H1 (cell line): Measurements from ENCODE around the gene ACHE. TPM values are rescaled to one million over a fixed set of nuclear protein-coding genes. Genes with fewer than 3 reads are reported as not detected.

Experiments used
- CTCF ChIA-PET: fragments of 300-600 bp; sonication (Branson Sonifier 250); formaldehyde crosslinking; loops from one replicate; lab custom pipeline; 2021; ENCODE audit not compliant: partially characterized antibody; lab: Charles Lee
- POLR2A ChIA-PET: fragments of 300-600 bp; sonication (Branson Sonifier 250); formaldehyde crosslinking; loops from one replicate; lab custom pipeline; 2021; ENCODE audit warnings: inconsistent platforms; ENCODE audit not compliant: partially characterized antibody; lab: Charles Lee
- DNase-seq, 2 experiments: peaks; one replicate each; pipeline versions ENCODE4 v3.0.0 to v3.0.0-alpha.2; 2010 to 2022; ENCODE audit warnings: low spot score in 2 of 2, low read depth in 1 of 2, mixed read lengths in 1 of 2
- FAIRE-seq: peaks from 2 replicates; lab custom pipeline; 2011; peaks lifted over from hg19 to GRCh38; lab: Jason Lieb, UNC
- H2AFZ ChIP-seq: 2 replicates; pipeline ENCODE4 v1.8.1; 2012; ENCODE audit warnings: low read length, inconsistent platforms
- H2AK5ac ChIP-seq: 2 replicates; pipeline ENCODE4 v1.6.1; 2013; ENCODE audit warnings: low read depth, low read length
- H2BK120ac ChIP-seq: replicated peaks from 2 replicates; pipeline ENCODE3; 2013; ENCODE audit warnings: low read depth, low read length, inconsistent platforms
- H2BK12ac ChIP-seq: 2 replicates; pipeline ENCODE4 v1.6.1; 2013; ENCODE audit warnings: low read depth, low read length
- H2BK15ac ChIP-seq: 2 replicates; pipeline ENCODE4 v1.6.1; 2013; ENCODE audit warnings: low read length
- H2BK20ac ChIP-seq: 2 replicates; pipeline ENCODE4 v1.6.1; 2013; ENCODE audit warnings: low read length
- H2BK5ac ChIP-seq: 2 replicates; pipeline ENCODE4 v1.6.1; 2013; ENCODE audit warnings: low read depth, low read length
- H3K14ac ChIP-seq: 2 replicates; pipeline ENCODE4 v1.6.1; 2013; ENCODE audit warnings: inconsistent platforms; ENCODE audit not compliant: insufficient read length
- H3K18ac ChIP-seq: 2 replicates; pipeline ENCODE4 v1.6.1; 2013; ENCODE audit warnings: low read length; ENCODE audit errors: extremely low read depth
- H3K23ac ChIP-seq: 2 replicates; pipeline ENCODE4 v1.6.1; 2013; ENCODE audit warnings: inconsistent platforms; ENCODE audit not compliant: insufficient read length
- H3K23me2 ChIP-seq: 2 replicates; pipeline ENCODE4 v1.6.1; 2013; ENCODE audit warnings: low read depth, low read length
- H3K27ac ChIP-seq: 2 replicates; pipeline ENCODE4 v1.6.1; 2011; ENCODE audit warnings: low read depth, low read length, inconsistent platforms
- H3K27me3 ChIP-seq, 4 experiments: replicated peaks in 1 of 4; 1 replicate in 1 of 4; 2 replicates in 3 of 4; pipeline versions ENCODE4 v1.6.1 to v1.8.1; 2011 to 2013; ENCODE audit warnings: low read length in 3 of 4, mild to moderate bottlenecking in 3 of 4, inconsistent platforms in 2 of 4, mixed read lengths in 2 of 4, moderate library complexity in 1 of 4; ENCODE audit not compliant: control insufficient read depth in 3 of 4, insufficient read depth in 3 of 4; ENCODE audit errors: extremely low read depth in 1 of 4
- H3K36me3 ChIP-seq, 4 experiments: 2 replicates each; pipeline versions ENCODE4 v1.6.1 to v1.8.1; 2011 to 2013; ENCODE audit warnings: mild to moderate bottlenecking in 4 of 4, low read length in 3 of 4, moderate library complexity in 2 of 4, control low read depth in 1 of 4, inconsistent platforms in 1 of 4; ENCODE audit not compliant: insufficient read depth in 4 of 4, control insufficient read depth in 2 of 4
- H3K4ac ChIP-seq: replicated peaks from 2 replicates; pipeline ENCODE3; 2013; ENCODE audit warnings: low read length, low read depth, mixed read lengths, inconsistent platforms; ENCODE audit not compliant: insufficient read length
- H3K4me1 ChIP-seq, 4 experiments: replicated peaks in 1 of 4; 1 replicate in 1 of 4; 2 replicates in 3 of 4; pipeline versions ENCODE4 v1.6.1 to v1.8.1; 2011 to 2013; ENCODE audit warnings: low read length in 3 of 4, inconsistent platforms in 2 of 4, mixed read lengths in 1 of 4; ENCODE audit not compliant: insufficient read depth in 4 of 4, control insufficient read depth in 3 of 4
- H3K4me2 ChIP-seq, 2 experiments: 2 replicates each; pipeline versions ENCODE4 v1.6.1 to v1.8.1; 2011 to 2013; ENCODE audit warnings: low read depth in 2 of 2, low read length in 2 of 2, control low read depth in 1 of 2, inconsistent platforms in 1 of 2, mild to moderate bottlenecking in 1 of 2; ENCODE audit not compliant: insufficient read depth in 1 of 2
- H3K4me3 ChIP-seq, 4 experiments: fragments of 200-600, 300-600 bp in 1 of 4; sonication (generic), shearing (Covaris generic), sonication (Bioruptor Twin) in 1 of 4; 2 replicates each; pipeline versions ENCODE4 v1.5.1 to v1.8.1; 2011 to 2016; ENCODE audit warnings: low read length in 4 of 4, low read depth in 3 of 4, control low read depth in 2 of 4, inconsistent platforms in 2 of 4, mild to moderate bottlenecking in 2 of 4, mixed read lengths in 1 of 4, moderate library complexity in 1 of 4; ENCODE audit not compliant: insufficient read depth in 2 of 4; ENCODE audit errors: extremely low read depth in 1 of 4
- H3K56ac ChIP-seq: replicated peaks from 2 replicates; pipeline ENCODE3; 2013; ENCODE audit warnings: low read depth, mild to moderate bottlenecking, mixed read lengths, low read length, inconsistent platforms; ENCODE audit not compliant: insufficient read length
- H3K79me1 ChIP-seq: 2 replicates; pipeline ENCODE4 v1.6.1; 2013; ENCODE audit warnings: low read depth, low read length, control low read depth
- H3K79me2 ChIP-seq, 2 experiments: 2 replicates each; pipeline versions ENCODE4 v1.6.1 to v1.8.1; 2012 to 2013; ENCODE audit warnings: low read length in 2 of 2, mild to moderate bottlenecking in 2 of 2, inconsistent platforms in 1 of 2; ENCODE audit not compliant: insufficient read depth in 2 of 2, control insufficient read depth in 1 of 2
- H3K9ac ChIP-seq, 4 experiments: replicated peaks in 1 of 4; 1 replicate in 1 of 4; 2 replicates in 3 of 4; pipeline versions ENCODE4 v1.6.1 to v1.8.1; 2011 to 2013; ENCODE audit warnings: low read depth in 3 of 4, low read length in 3 of 4, control low read depth in 2 of 4, mild to moderate bottlenecking in 2 of 4, moderate library complexity in 2 of 4, inconsistent platforms in 1 of 4; ENCODE audit errors: extremely low read depth in 1 of 4
- H3K9me3 ChIP-seq, 2 experiments: 2 replicates each; pipeline versions ENCODE4 v1.6.1 to v1.8.1; 2012 to 2013; ENCODE audit warnings: mild to moderate bottlenecking in 2 of 2, moderate library complexity in 2 of 2, control low read depth in 1 of 2, inconsistent platforms in 1 of 2, low read depth in 1 of 2, low read length in 1 of 2, mixed read lengths in 1 of 2; ENCODE audit not compliant: insufficient read depth in 2 of 2
- H4K20me1 ChIP-seq, 2 experiments: replicated peaks in 1 of 2; 2 replicates each; pipeline versions ENCODE3 to v1.8.1; 2011 to 2013; ENCODE audit warnings: inconsistent platforms in 2 of 2, low read length in 2 of 2, mild to moderate bottlenecking in 1 of 2; ENCODE audit not compliant: insufficient read depth in 2 of 2, control insufficient read depth in 1 of 2
- H4K5ac ChIP-seq: 2 replicates; pipeline ENCODE4 v1.6.1; 2013; ENCODE audit warnings: low read length, low read depth, mixed read lengths, inconsistent platforms; ENCODE audit not compliant: insufficient read length
- H4K8ac ChIP-seq: 2 replicates; pipeline ENCODE4 v1.8.0; 2013; ENCODE audit warnings: mild to moderate bottlenecking, moderate library complexity, low read length, inconsistent platforms; ENCODE audit not compliant: insufficient read depth; ENCODE audit errors: extremely low read depth
- H4K91ac ChIP-seq: replicated peaks from 2 replicates; pipeline ENCODE3; 2013; ENCODE audit warnings: low read length, mixed read lengths, inconsistent platforms; ENCODE audit not compliant: insufficient read length
- E2F6 ChIP-seq: IDR thresholded peaks from 2 replicates; pipeline ENCODE4 v1.6.1; 2012; ENCODE audit warnings: inconsistent platforms
- EP300 ChIP-seq, 2 experiments: IDR thresholded peaks; 1 replicate in 1 of 2; 2 replicates in 1 of 2; pipeline ENCODE4 v1.6.1; 2011 to 2012; ENCODE audit warnings: low read depth in 2 of 2, low read length in 2 of 2, mild to moderate bottlenecking in 2 of 2, borderline replicate concordance in 1 of 2, inconsistent platforms in 1 of 2, moderate library complexity in 1 of 2
- EZH2 ChIP-seq: fragments of 200-600 bp; sonication (generic); IDR thresholded peaks from 2 replicates; pipeline ENCODE4 v1.7.1; 2012; ENCODE audit warnings: low read depth, mild to moderate bottlenecking, moderate library complexity, low read length, inconsistent platforms; ENCODE audit not compliant: severe bottlenecking
- GTF2F1 ChIP-seq: IDR thresholded peaks from 2 replicates; pipeline ENCODE4 v1.6.1; 2012; ENCODE audit warnings: low read depth, low read length, improper control_type of control experiment, borderline replicate concordance
- POLR2AphosphoS5 ChIP-seq: IDR thresholded peaks from 2 replicates; pipeline ENCODE4 v1.6.1; 2011; ENCODE audit warnings: low read depth, low read length
- RAD21 ChIP-seq, 2 experiments: IDR thresholded peaks in 1 of 2; conservative IDR thresholded peaks in 1 of 2; 2 replicates each; pipeline ENCODE4 v1.6.1; 2011; ENCODE audit warnings: low read depth in 2 of 2, low read length in 2 of 2, improper control_type of control experiment in 1 of 2, inconsistent platforms in 1 of 2, mild to moderate bottlenecking in 1 of 2, moderate library complexity in 1 of 2
- SP1 ChIP-seq: IDR thresholded peaks from 2 replicates; pipeline ENCODE4 v1.6.1; 2011; ENCODE audit warnings: low read depth, low read length
- TAF7 ChIP-seq: optimal IDR thresholded peaks from 2 replicates; pipeline ENCODE3; 2011; ENCODE audit warnings: low read depth, mild to moderate bottlenecking, inconsistent platforms, low read length, moderate library complexity, borderline replicate concordance
- YY1 ChIP-seq: IDR thresholded peaks from 2 replicates; pipeline ENCODE4 v1.6.1; 2011; ENCODE audit warnings: low read depth, mild to moderate bottlenecking, low read length
- WGBS, 2 experiments: shearing (Covaris generic) in 1 of 2; methylation state at CpG; one replicate each; pipeline versions ENCODE4 v1.1.6 to v1.1.7; 2013 to 2015; ENCODE audit warnings: low lambda C conversion rate in 2 of 2, mixed read lengths in 2 of 2, inconsistent platforms in 1 of 2, low coverage in 1 of 2, missing lambda C conversion rate in 1 of 2; ENCODE audit not compliant: insufficient replicate concordance in 2 of 2, insufficient coverage in 1 of 2, insufficient read length in 1 of 2; ENCODE audit errors: extremely low coverage in 1 of 2, missing lambda C conversion rate in 1 of 2; 5-methylcytosine and 5-hydroxymethylcytosine counted together
- polyA plus RNA-seq, 7 experiments: library from polyadenylated mRNA; depleted of rRNA in 3 of 7; stranded (reverse) in 5 of 7; unstranded in 2 of 7; fragments of >200 nt in 5 of 7; fragments of 200-250 nt in 2 of 7; gene quantifications; 1 replicate in 5 of 7; 2 replicates in 1 of 7; 4 replicates in 1 of 7; pipeline versions ENCODE4 v1.2.1 to v1.2.3, GENCODE V29; 2011 to 2013; ENCODE audit warnings: missing spikeins in 2 of 7, mixed read lengths in 2 of 7
- total RNA-seq: library from RNA; stranded (reverse); fragmentation: NEBNext Ultra II Directional; extraction: Animal tissue kit (Norgen Biotek cat#: 25700); gene quantifications from 2 replicates; pipeline ENCODE4 v1.2.1, GENCODE V29; 2021

ACHE gene
- total and polyA plus RNA-seq, 2 of the 8 experiments (the other 6 are each of a cell fraction or from before 2014, with no cell fraction given): 1.4 to 4.3 TPM

DNA sequence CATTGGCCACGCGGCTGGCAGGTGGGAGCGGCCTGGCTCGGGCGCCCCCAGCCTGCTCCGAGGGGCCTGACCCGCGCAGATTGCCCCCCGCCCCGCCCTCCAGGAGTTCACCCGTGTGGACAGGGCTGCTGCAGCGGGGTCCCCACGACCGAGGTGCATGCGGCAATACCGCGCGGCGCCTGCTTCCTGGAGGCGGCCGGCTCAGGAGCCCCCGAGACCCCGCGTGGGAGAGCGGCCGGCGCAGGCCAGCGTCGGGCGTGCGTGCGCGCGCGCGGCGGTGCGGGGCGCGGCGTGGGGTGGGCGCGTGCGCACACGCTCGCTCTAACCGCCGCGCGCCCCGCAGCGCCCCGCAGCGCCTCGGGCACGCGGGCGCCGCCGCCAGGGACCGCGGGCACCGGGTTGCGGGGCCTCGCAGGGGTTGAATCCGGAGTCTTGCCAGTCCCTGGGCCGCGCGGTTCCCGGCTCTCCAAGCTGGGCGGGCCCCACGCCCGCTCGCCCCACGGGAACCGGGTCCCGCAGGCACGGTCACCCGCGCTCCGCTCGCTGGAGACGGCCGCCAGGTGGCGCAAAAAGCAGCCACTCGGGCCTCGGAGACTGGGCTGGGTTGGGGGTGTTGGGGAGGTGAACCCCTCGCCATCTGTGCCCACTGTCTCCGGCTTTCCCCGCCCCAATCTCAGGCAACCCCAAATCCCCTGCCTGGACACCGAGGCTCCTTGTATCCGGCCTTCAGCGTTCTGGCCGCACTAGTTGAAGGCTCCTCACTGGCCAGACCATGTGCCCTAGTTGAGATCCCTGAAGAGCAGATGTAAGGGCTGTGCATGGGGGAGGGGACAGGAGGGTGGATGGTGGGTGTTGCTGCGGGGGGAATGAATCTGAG is 1.3 kb upstream of the ACHE start:
- peak overlapping the region; percentile 48; the same call in 1 of the 2 replicates for H2AFZ ChIP-seq
- CTCF ChIA-PET: interaction anchor here (0.6 to 3.2 kb wide), 6 partner anchors 40 to 380 kb away, joined by 3 to 18 read pairs (median 4); no protein-coding TSS in a partner anchor
- POLR2A ChIA-PET: interaction anchor here (0.6 kb wide), 1 partner anchor 133 kb away, joined by 3 read pairs; no protein-coding TSS in a partner anchor
- H4K8ac ChIP-seq: 0 out of 2 replicates have a peak overlapping the region, but pooled peaks have one; percentile 57
- H4K5ac ChIP-seq: no peak overlapping the region
- H3K4ac ChIP-seq: no peak overlapping the region
- no peaks in the 10 kb centered on the region for H3K9me3 ChIP-seq
- H3K79me2 ChIP-seq: no peaks in the 10 kb centered on the region
- FAIRE-seq: no peak
- no peak overlapping the region for H2BK20ac ChIP-seq
- H4K20me1 ChIP-seq: peaks cover 0 to 5% of the 10 kb centered on the region in 2 experiments
- H3K27me3 ChIP-seq: peaks cover 15 to 35% (median 19%) of the 10 kb centered on the region in 4 experiments
- no peak overlapping the region for H3K9ac ChIP-seq
- H3K4me2 ChIP-seq: peak overlapping the region; percentile 63 to 74
- peak overlapping the region; percentile 30; the same call in 1 of the 2 replicates for H2BK12ac ChIP-seq
- H3K36me3 ChIP-seq: no peaks in the 10 kb centered on the region
- DNase-seq: peak in 1 of 2 experiments; percentile 78
- no peak overlapping the region for H3K23ac ChIP-seq
- peaks cover 6% of the 10 kb centered on the region; the same call in 1 of the 2 replicates for H3K23me2 ChIP-seq
- H2AK5ac ChIP-seq: no peak overlapping the region
- H3K27ac ChIP-seq: no peak overlapping the region
- peaks cover 0 to 10% (median 6%) of the 10 kb centered on the region in 4 experiments; a peak in 6 of 7 replicates for H3K4me1 ChIP-seq
- H4K91ac ChIP-seq: no peak overlapping the region
- H3K79me1 ChIP-seq: no peaks in the 10 kb centered on the region
- no peak overlapping the region for H3K14ac ChIP-seq
- no peak overlapping the region for H3K56ac ChIP-seq
- no peak overlapping the region for H2BK120ac ChIP-seq
- WGBS, 2 experiments: 6% methylated on average over 72 of the region's 95 CpGs; no CpG with 5 or more reads in 1 of the 2 experiments
- H2BK15ac ChIP-seq: no peak overlapping the region
- H3K18ac ChIP-seq: no peak overlapping the region; the same call in 1 of the 2 replicates
- H3K4me3 ChIP-seq: peak overlapping the region; percentile 3 to 58 (median 15); a peak in 4 of 8 replicates
- no peak overlapping the region for H2BK5ac ChIP-seq
- peak; percentile 26 for TF ChIP-seq TAF7
- TF ChIP-seq RAD21 (IDR thresholded peaks at IDR 0.05 in 1 of 2, conservative IDR thresholded peaks at IDR 0.05 in 1 of 2; ENCODE audit: low read depth in 2 of 2, low read length in 2 of 2): peak; percentile 66 to 81
- no peak for TF ChIP-seq SP1
- TF ChIP-seq E2F6: peak; percentile 22; the same call in 1 of the 2 replicates
- TF ChIP-seq POLR2AphosphoS5: no peak
- no peak for TF ChIP-seq YY1
- TF ChIP-seq EZH2: no peak
- TF ChIP-seq GTF2F1: no peak
- TF ChIP-seq EP300 (IDR thresholded peaks at IDR 0.05; ENCODE audit: borderline replicate concordance in 1 of 2, low read depth in 2 of 2, low read length in 2 of 2): no peak
